Fibroblast of mammary gland (primary cell): ENCODE measurements around the gene COX8C.

Source experiments
- DNase-seq: peaks from one replicate; pipeline ENCODE4 v3.0.0-alpha.2; 2010; ENCODE audit warnings: low read depth
- H3K4me3 ChIP-seq: 2 replicates; pipeline ENCODE4 v1.5.1; 2011; ENCODE audit warnings: low read depth, mild to moderate bottlenecking, low read length, moderate library complexity; ENCODE audit not compliant: control insufficient read depth
- CTCF ChIP-seq: conservative IDR thresholded peaks from 2 replicates; pipeline ENCODE4 v1.5.1; 2011; ENCODE audit warnings: low read depth, low read length, inconsistent platforms; ENCODE audit not compliant: control insufficient read depth, insufficient read depth

The COX8C gene

GRCh38 chr14:93319958-93320357, 27.0 kb upstream of the COX8C start:
- no peak for TF ChIP-seq CTCF
- DNase-seq = no peak
- no peak overlapping the region for H3K4me3 ChIP-seq

- H3K4me3 ChIP-seq = no peak overlapping the region
- peak; percentile 11 for DNase-seq
- no peak for TF ChIP-seq CTCF
Observed at GRCh38 chr14:93320489-93320888, 26.5 kb upstream of the COX8C start.

GRCh38 chr14:93322929-93323599, 23.9 kb upstream of the COX8C start:
- no peak overlapping the region for H3K4me3 ChIP-seq
- no peak for TF ChIP-seq CTCF
- DNase-seq = no peak

- no peak for DNase-seq
- TF ChIP-seq CTCF = no peak
Observed at GRCh38 chr14:93323600-93324174, 23.3 kb upstream of the COX8C start.

GRCh38 chr14:93326196-93326595, 20.8 kb upstream of the COX8C start:
- DNase-seq = no peak
- no peak for TF ChIP-seq CTCF
- H3K4me3 ChIP-seq = no peak overlapping the region

More at GRCh38 chr14:93323600-93324174, 23.3 kb upstream of the COX8C start:
- H3K4me3 ChIP-seq = no peak overlapping the region

- TF ChIP-seq CTCF = no peak
- no peak overlapping the region for H3K4me3 ChIP-seq
- DNase-seq = no peak
Observed at GRCh38 chr14:93328546-93328945, 18.4 kb upstream of the COX8C start.
